GM19328 (cell line): Measurements from ENCODE around the gene CCL21.

ENCODE experiments used
- ATAC-seq: cut with Tn5 transposase; IDR thresholded peaks from one replicate; pipeline ENCODE4 v1.9.1; 2021; ENCODE audit warnings: mild to moderate bottlenecking, moderate library complexity; ENCODE audit not compliant: unreplicated experiment

The CCL21 gene

GRCh38 chr9:34675048-34675714 lies 34.8 kb downstream of the CCL21 start:
- no peak for ATAC-seq

- no peak for ATAC-seq
These were observed 35.5 kb downstream of the CCL21 start for GRCh38 chr9:34674440-34674839.

DNA sequence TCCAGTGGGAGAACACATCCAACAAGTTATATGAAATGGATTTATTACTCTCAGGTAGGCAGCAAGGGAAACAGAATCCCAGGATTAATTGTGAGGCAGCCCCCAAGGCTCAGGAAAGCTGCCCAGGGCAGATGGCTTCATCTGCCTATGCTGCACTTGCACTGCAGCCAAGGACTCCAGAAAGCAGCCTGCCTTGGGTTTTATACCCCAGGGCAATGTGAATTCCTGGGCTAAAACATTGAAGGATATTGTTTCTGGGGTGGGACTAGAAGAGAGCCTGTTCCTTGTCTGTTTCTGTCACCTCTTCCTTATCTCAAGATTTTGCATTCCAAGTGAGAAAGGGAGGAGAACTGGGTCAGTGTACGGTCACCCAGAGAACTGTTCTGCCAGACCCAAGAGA lies 38.6 kb downstream of the CCL21 start:
- ATAC-seq: no peak

GRCh38 chr9:34669809-34670562 lies 40.0 kb downstream of the CCL21 start:
- ATAC-seq: no peak

- peak; percentile 67 for ATAC-seq
These were observed 44.3 kb downstream of the CCL21 start for GRCh38 chr9:34665381-34666250.

GRCh38 chr9:34665067-34665380 lies 44.9 kb downstream of the CCL21 start:
- ATAC-seq: no peak

DNA sequence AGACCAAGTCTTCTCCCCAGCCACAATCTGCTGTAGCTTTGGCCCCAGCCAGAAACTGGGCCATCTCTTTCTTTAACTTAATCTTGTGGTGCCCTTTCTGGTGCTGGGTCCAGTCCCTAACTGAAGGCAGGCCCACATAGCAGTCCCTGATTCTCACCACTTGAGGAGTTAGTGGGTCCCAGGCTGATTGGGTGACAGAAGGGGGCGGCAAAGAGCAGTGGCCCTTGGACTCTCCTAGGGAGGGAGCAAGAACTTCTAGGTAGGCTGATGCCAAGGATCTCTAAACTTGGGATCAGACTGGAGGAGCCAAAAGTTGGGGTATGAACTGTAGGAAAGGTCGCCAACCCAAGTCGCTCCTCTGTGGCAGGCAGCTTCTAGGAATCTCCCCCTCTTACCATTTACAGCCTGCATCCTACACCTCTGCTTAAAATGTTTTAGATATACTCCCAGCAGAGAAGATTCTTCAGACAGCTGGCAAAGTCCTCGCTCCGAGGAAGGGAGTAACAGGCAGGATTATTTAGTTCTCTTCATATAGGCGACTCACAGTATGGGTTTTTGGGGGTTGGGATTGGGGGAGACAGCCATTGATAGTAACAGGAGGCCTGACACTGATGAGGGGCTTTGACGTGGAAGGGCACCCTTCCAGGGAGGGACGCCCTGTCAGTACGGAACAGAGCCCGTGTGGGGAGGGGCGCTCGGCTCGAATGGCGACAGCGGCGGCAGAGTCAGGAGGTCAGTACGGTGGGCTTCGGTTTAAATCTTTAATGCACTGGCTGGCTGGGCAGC lies 45.5 kb downstream of the CCL21 start:
- peak; percentile 41 for ATAC-seq

- ATAC-seq: no peak
These were observed 46.7 kb downstream of the CCL21 start for GRCh38 chr9:34663303-34663605.

GRCh38 chr9:34662526-34663302 lies 47.2 kb downstream of the CCL21 start, which contains the start of gene CCL27:
Gene CCL27 (minus strand): TSS chr9:34662657. CDS start chr9:34662633, 24 bp downstream.
- no peak for ATAC-seq

GRCh38 chr9:34659592-34660253 lies 50.2 kb downstream of the CCL21 start:
- ATAC-seq: no peak
